Ramos (cell line): ENCODE data around the gene UBE2R2.
"Not testable (repeated sequence)": the region's sequence is repeated elsewhere in the genome, so short reads cannot be mapped to it uniquely, and the experiment has no call there.

ENCODE experiments used
- in situ Hi-C: fragments of 300-500 bp; cut with MboI; formaldehyde crosslinking; loops from one replicate; pipeline ENCODE4 v1.14.3; 2022; ENCODE audit warnings: low sequenced_read_pairs; ENCODE audit not compliant: unreplicated experiment

Gene UBE2R2

GRCh38 chr9:33816327-33817252 is at the start of gene UBE2R2:
TSS of gene UBE2R2 (plus strand) at chr9:33817160. CDS start at chr9:33817758, 598 bp downstream.
- in situ Hi-C loops: no loop called here

GRCh38 chr9:33770156-33770880 is 46.6 kb upstream of the UBE2R2 start:
- in situ Hi-C loops: not testable (repeated sequence)

- in situ Hi-C loops: not testable (repeated sequence)
These were observed 43.8 kb upstream of the UBE2R2 start for GRCh38 chr9:33773135-33773534.

- in situ Hi-C loops: not testable (repeated sequence)
These were observed 42.8 kb upstream of the UBE2R2 start for GRCh38 chr9:33774074-33774659.

GRCh38 chr9:33776578-33776977 is 40.4 kb upstream of the UBE2R2 start:
- in situ Hi-C loops: no loop called here

- in situ Hi-C loops: no loop called here
These were observed 38.1 kb upstream of the UBE2R2 start for GRCh38 chr9:33778700-33779351.

GRCh38 chr9:33780276-33780675 is 36.7 kb upstream of the UBE2R2 start:
- in situ Hi-C loops: no loop called here

GRCh38 chr9:33781736-33782135 is 35.2 kb upstream of the UBE2R2 start:
- in situ Hi-C loops: no loop called here

- in situ Hi-C loops: no loop called here
These were observed 34.4 kb upstream of the UBE2R2 start for GRCh38 chr9:33782395-33783152.

GRCh38 chr9:33785914-33786313 is 31.0 kb upstream of the UBE2R2 start:
- in situ Hi-C loops: no loop called here

- in situ Hi-C loops: no loop called here
These were observed 30.3 kb upstream of the UBE2R2 start for GRCh38 chr9:33786681-33787080.

GRCh38 chr9:33787839-33788238 is 29.1 kb upstream of the UBE2R2 start:
- in situ Hi-C loops: no loop called here

GRCh38 chr9:33789429-33789828 is 27.5 kb upstream of the UBE2R2 start:
- in situ Hi-C loops: not testable (repeated sequence)

GRCh38 chr9:33791117-33791516 is 25.8 kb upstream of the UBE2R2 start:
- in situ Hi-C loops: no loop called here

- in situ Hi-C loops: not testable (repeated sequence)
These were observed 23.5 kb upstream of the UBE2R2 start for GRCh38 chr9:33793496-33793895.

GRCh38 chr9:33794560-33794959 is 22.4 kb upstream of the UBE2R2 start:
- in situ Hi-C loops: no loop called here

- in situ Hi-C loops: no loop called here
These were observed 21.7 kb upstream of the UBE2R2 start, which contains the start of gene PRSS3 for GRCh38 chr9:33795281-33795680. TSS of gene PRSS3 (plus strand) at chr9:33795561. CDS start at chr9:33795574, 13 bp downstream.

- in situ Hi-C loops: no loop called here
These were observed 21.1 kb upstream of the UBE2R2 start for GRCh38 chr9:33795819-33796218.

GRCh38 chr9:33796679-33797078 is 20.3 kb upstream of the UBE2R2 start:
- in situ Hi-C loops: not testable (repeated sequence)

GRCh38 chr9:33797837-33798236 is 19.1 kb upstream of the UBE2R2 start:
- in situ Hi-C loops: no loop called here
